NCI-H1436 treated with DMSO at 0.1 percent for 48 hours (cell line): ENCODE data around the gene SMPD3.

ENCODE experiments used
- DNase-seq: peaks from one replicate; lab custom pipeline; 2025; lab: John Stamatoyannopoulos, UW

Gene SMPD3

DNA sequence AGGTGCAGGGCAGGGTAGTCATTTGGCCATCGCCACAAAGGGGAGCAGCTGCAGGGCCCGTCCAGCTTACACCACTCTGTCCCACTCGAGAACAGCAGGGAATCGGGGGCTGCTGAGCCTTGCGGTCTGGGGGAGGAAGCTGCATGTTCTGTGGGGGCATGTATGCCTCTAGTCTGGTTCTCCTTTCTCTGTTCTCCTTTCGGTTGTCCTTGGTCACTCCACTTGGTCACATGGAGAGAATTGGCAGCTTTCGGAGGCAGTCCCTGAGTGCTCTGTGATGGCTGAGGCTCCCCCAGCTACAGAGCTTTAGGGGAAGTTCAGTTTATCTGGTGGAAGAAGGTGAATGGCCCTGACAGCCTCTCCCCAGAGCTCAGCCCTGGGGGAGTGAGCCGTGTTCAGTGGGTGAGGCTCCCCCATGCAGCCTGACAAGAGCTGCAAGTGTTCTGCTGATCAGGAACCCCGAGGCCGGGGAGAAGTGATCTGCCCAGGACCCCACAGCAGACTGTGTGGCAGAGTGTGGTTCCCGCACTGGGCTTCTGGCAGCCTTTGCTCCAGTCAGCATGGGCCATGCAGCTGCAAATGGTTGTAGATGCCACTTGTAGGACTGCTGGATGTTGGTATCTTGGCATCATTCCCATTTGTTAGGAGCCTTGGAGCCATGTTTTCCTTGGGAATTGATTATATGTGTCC lies 22.3 kb upstream of the SMPD3 start:
- DNase-seq: no peak

DNA sequence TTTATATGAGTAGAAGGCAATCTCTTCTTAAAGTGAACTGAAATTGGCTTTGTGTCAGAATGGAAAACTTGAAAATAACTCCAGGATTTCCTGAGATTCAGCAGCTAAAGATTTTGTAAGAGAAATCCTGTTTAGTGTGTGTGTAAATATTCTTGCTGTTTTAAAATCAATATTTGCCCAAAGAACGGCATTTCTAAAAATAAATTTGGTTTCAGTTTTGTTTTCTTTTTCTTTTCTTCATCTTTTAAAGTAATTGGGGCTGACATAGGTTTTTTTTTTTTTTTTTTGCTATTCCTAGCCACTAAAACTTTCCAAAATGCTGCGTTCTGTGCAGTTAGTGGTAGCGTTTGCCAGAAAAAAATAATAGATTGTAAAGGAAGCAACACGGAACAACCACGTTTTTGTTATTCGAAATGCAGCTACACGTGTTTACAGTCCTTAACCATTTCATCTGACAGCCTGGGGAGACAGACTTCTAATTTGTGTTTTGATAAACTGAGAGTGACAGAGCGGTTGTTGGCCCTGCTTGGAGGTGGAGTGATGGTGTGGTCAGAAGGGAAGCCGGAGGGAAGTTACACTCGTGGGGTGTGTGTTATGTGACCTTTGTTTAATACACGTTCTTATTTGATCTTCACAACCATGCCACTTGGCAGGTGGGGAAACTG lies 21.6 kb upstream of the SMPD3 start:
- no peak for DNase-seq

DNA sequence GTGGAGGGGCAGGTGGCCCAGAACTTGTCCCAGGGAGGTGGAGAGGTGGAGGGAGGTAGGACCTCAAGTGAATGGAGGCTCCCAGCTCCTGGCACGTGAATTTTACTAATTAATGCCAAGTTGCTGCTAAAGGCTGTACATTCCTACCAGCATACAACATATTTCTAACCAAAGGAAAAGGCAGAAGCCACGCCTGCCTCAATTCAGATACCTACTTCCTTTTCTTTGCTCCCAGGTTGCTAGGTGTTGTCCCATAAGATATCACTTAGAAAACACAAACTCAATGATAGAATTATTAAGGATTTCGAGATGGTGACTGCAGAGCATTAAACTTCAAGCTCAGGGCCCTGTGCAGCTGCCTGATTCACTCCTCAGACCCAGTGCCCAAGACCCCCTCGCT lies 20.5 kb upstream of the SMPD3 start:
- DNase-seq: no peak

DNA sequence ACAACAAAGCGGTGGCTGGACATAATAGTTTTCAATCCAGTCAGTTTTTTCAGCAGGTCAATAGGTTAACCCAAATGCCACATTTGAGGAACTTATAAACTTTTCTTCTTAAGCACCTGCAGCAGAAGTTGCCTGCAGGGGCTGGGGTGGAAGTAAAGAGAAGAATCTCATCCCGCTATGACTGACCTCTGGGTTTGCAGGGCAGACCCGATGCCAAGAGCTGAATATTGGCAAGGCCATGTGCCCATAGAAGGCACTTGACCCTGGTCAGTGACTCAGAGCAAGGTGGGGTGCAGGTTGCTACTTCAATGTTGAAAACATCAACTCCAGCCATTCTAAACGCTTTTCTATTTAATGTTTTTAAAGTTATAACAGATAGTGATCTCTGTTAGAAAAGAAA lies 17.9 kb upstream of the SMPD3 start:
- no peak for DNase-seq

DNA sequence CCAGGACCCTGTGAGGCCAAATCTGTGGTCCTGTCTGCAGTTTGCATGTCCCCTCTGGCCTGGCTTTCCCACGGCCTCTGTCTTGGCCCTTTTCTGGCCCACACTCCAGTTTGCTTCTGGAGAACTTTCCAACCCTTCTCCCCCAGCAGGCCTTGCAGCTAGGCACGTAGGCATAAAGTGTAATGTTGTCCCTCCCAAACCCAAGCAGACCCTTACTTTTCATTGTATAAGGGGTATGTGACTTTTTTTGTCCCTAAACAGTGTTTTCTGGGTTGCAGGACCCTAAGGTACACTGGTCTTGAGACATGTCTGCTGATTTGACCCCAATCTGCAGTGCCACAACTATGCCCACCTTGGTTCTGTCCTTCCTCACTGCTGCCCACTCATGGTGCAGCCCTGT lies 15.6 kb upstream of the SMPD3 start:
- no peak for DNase-seq

DNA sequence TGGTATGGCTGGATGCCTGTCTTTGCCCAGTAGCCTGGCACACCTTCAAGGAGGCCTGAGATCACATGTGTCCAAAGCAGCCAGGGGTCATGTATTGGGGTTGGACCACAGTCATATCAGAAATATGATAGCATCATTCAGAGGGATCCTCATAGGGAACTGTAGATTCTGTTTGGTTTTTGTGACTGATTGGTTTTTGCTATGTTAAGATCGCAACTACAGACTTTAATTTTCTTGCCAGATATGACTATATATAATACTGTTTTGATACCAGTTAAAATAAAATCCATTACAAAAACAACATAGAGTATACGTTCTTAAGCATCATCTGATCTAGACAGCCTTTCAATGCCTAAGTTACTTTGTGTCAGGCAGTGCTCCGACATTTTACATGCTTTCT lies 11.8 kb upstream of the SMPD3 start:
- DNase-seq: no peak

DNA sequence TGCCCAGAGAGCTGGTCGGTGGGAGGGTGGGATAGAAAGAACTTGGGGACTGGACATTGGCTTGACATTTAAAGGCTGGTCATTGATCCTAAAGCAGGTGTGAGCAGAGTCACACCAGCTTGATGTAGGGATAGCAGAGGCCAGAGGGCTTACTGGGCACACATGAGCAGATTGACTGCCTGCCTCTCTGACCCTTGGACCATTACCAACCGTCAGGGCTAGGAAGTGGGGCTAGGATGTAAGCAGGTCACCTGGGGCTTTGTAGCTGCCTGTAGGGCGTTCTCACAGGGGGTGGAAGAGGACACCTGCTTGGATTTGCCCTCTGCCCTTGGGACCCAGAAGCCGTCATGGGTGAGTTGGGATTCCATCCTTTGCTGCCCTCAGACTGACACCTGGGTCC lies 11.1 kb upstream of the SMPD3 start:
- DNase-seq: no peak

DNA sequence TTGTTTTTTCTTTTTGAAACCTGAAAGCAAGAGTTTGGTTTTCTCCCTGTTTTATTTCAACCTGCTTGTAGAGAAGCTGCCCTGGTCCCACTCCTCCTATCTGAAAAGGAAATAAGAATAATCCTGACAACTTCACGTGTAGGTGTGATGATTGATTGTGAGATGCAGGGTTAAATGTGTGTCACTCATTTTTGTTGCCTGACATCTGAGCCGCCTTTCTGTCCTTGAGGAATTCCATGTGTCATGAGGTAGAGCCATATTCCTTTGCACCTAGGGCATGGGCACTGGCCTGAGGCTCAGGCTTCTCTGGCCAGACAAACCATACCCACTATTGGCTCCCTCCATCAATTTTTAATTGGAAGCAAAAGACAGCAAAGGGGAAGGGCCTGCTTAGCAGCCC lies 10.2 kb upstream of the SMPD3 start:
- DNase-seq: no peak

DNA sequence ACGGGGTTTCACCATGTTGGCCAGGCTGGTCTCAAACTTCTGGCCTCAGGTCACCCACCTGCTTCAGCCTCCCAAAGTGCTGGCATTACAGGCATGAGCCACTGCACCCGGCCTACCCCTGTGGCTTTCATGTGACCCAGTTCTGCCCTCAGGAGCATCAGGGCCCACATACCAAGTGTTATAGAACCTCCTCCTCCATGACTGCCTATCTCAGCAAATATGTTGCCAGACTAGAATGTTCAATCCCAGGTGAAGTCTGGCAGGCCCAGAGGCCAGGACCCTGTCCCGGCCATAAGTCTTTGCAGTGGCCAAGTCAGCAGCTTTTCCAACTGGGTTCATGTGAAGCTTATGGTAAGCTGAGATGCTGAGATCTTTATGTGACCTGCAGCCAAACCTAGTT lies 9.8 kb upstream of the SMPD3 start:
- DNase-seq: no peak

DNA sequence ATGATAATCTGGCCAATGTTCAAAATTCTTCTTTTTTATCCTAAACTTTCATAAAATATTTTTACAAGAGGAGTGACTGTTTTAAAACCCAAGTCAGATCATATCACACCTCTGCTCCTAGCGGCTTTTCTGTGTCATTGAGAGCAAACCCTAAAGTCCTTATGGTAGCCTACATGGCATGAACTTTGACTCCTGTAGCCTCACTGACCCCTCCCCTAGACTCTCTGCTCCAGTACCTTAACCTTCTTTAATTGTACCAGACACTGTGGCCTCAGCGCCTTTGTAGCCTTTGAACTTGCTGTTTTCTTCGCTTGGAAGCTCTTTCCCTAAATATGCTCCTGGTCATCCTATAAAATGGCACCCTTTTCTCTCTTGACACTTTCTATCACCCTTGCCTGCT lies 7.3 kb upstream of the SMPD3 start:
- no peak for DNase-seq

DNA sequence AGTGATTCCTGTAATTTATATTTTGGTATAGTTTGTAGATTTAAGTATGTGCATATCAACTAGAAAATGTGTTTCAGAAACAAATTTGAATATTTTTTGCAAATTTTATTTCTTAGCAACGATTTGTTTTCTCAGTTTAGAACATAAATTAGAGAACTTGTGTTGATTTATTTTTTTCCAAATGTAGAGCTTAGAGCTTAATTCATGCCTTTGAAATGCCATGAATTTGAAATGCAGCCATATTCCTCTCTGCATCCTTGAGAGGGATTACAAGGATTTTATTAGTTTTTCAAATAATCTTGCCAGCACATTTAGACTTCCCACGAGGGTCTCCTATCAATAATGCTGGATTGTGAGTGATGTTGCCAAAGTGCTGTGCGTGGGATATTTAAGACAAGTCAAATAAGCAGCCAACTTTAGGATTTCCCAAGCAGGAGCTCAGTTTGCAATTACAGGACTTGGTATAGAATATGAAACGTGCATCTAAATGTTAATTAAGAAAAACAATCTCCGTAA lies 6.7 kb upstream of the SMPD3 start:
- no peak for DNase-seq

DNA sequence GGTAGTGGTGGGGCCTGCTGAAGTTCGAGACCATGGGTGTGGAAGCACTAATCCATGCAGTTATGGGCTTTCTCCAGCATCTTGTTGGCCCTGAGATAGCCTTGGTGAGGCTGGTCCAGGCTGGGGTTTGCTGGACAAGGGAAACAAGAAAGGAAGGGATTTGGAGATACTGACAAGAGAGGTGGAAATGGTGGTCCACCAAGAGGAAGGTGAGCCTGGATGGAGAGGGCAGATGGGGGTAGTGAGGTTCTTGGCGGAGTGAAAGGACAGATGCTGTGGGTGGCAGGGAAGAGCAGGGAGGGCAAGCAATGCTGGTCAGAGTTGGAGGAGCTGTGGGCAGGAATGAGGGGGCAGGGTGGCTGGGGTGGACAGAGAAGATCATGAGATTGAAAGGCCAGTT lies 5.5 kb upstream of the SMPD3 start:
- no peak for DNase-seq

DNA sequence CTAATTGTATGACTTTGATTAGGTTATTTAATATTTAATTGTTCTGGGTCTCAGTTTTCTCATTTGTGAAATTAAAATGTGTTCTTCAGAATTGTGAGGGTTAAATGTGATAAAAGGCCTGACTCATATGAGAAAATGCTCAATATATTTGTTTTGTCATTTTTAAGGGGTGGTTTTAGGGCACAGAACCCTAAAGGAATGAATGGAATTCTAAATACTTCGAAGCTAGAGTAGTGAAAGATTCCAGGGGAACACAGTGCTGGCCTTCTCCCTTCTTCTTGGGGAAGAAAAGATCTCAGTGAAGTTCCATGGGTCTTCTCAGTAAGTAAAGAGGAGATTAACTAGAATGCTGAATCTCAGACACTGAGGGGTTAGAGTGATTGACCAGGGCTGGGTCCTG lies 3.9 kb upstream of the SMPD3 start:
- DNase-seq: no peak

DNA sequence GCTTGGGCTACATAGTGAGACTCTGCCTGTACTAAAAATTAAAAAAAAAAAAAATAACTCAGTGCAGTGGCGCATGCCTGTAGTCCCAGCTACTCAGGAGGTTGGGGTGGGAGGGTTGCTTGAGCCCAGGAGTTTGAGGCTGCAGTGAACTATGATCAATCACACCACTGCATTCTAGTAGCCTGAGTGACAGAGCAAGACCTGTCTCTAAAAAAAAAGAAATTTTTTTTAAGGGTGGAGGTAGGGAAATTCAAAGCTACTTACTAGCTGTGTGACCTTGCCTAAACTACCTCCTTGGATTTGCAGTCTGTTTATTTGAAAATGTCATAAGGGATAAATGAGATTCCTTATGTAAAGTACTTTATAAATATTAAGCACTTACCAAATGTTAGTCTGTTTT lies 3.4 kb upstream of the SMPD3 start:
- DNase-seq: no peak

DNA sequence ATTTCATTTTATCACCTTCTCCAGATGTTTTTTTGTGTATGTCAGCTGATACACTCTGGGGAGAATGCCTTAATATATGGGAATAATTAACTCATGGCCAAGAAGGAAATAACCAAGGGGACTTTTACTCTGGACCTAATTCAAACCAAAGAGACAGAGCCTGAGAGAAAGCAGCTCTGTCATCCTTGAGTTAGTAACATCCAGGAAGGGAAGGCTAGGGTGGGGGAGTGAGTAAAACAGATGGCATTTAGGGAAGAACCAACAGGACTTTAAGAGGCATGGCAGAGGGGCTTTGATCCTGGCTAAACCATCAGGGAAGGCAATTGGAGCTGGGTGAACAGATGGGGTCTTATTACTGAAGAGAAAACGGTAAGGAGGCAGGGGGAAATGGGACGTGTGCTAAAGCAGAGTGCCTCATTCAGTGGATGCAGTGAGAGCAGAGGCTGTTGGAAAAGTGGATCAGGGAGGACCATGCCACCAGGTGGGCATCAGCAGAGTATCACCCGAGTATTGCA lies 2.5 kb upstream of the SMPD3 start:
- DNase-seq: no peak

DNA sequence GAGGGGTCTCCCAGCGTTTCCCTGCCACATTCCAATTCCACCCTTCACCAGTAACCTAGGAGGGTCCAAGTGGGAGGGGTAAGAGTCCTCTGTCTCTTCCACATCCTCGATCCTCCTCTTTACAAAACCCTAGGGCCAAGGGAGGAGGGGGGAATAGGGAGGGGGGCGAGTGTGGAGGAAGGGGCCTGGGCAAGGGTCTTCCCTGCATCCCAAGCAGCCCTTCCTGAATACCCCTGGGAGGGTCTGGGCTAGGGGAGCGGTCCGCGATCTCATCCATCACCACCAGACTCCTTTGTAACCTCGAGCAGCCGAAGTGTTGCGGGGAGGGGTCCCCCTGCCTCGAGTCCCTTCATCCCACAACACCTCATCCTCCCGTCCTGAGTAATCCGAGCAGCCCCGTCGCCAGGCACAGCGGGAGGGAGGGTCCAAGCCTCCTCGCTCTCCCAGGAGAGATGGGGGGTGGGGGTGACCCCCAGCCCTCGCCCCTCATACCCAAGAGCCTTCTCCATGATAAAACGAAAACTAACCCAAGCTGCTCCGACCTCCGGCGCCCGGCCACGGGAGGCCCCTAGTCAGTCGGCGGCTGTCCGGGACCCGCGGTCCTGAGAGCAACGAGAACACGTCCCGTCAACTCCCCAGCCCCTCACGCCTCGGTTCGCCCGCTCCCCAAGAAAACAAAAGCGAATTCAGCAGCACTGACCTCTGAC lies 502 bp downstream of the SMPD3 start:
- no peak for DNase-seq

DNA sequence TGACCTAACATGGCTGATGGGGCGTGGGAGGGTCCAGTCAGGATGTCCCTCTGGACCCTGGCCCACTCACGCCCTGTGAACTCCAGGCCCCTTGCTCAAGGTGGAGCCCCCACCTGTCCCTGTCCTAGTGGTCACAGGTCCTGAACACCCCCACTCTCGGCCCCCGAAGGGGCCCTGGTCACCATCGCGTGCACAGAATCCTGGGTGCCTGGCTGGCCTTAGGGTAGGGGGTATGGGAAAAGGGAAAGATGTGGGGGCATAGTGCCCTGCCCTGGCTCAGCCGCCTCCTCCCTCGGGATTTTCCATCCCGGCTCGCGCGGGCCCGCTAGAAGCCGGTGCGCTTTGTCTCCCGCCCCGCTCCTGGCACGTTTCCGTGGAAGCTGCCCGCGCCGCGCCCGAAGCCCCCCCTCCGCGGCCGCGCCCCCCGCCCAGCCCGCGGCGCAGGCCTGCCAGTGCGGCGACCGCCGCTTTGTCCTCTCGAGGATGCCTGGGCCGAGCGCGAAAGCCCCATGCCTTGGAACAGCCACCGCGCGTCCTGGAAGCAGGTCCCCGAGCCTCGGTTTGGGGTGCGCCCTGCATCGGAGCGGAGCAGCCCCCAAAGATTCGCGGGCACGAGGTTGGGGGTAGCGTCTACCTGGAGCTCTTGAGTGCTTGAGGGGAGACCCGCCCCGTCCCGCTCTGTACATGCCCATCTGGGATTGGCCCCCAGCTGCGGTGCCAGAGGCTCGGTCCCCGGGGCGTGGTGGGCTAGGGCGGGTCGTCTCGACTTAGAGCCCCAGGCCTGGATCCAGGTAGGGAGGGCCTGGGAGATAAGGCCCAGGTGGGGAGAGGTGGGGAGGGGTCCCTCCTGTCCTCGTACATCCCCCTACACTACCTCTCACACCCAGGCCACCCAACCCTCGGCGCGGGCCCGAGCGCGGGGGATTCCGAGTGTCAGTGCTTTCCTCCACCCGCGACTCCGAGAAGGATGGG lies 1.3 kb downstream of the SMPD3 start:
- no peak for DNase-seq

DNA sequence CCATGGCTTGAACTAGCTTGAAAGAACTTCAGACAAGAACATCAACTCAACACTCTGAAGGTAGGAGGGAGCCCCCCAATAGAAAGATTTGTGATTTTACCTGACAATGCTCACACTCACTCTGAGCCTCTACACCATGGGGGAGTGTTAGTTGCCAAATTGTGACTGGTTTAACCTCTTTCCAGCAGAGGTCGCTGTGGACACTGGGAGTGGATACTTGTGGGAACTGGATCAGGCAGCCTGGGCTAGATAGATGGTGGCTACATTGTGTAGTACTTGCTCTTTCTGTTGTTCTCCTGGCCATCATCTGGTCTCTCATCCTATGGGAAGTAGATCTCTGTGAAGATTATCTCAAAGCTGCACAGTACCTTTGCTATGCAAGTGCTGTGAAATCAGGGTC lies 2.9 kb downstream of the SMPD3 start:
- DNase-seq: peak; percentile 25

DNA sequence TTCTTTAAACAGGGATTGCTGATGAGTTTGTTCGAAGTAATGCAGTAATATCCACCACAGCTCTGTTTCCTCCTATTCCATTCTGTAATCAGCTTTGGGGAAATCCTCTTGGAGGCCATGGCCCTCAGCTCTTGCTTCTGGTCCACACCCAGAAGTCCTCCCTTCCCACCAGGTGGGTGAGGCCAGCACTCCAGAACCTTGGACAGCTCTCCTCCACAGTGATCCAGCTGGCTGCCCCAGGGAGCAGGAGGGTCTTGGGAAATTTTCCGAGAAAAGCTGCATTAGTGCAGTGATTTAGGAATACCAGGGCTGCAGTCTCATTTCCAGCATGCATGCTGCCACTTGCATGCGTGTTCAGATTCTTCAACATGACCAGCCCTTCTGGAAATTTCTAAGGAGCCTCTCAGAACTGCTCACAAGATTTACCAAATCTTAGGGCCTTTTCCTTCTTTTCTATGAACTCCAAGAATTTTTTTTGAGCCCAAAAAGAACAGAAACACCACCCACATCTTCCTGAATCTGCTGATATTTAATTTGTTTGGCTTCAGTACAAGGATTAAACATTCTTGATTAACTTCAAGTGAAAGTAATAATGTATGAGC lies 4.2 kb downstream of the SMPD3 start:
- DNase-seq: no peak

DNA sequence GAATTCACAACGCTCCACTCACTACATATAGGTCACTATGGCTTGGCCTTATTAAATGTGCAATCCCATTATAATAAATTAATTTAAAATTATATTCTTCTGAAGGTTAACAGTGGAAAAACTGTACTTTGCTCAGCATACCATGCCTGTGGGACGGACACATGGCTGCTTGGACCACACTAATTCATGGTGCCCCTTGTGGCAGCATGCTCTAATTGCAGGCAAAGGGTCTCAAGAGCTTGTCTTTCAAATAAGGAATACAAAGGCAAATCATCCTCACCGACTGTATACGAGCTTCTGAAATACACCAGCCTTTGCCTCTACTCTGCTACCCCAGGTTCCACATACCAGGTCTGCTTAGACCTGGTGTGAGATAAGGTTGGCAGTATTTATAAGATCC lies 11.7 kb downstream of the SMPD3 start:
- no peak for DNase-seq

DNA sequence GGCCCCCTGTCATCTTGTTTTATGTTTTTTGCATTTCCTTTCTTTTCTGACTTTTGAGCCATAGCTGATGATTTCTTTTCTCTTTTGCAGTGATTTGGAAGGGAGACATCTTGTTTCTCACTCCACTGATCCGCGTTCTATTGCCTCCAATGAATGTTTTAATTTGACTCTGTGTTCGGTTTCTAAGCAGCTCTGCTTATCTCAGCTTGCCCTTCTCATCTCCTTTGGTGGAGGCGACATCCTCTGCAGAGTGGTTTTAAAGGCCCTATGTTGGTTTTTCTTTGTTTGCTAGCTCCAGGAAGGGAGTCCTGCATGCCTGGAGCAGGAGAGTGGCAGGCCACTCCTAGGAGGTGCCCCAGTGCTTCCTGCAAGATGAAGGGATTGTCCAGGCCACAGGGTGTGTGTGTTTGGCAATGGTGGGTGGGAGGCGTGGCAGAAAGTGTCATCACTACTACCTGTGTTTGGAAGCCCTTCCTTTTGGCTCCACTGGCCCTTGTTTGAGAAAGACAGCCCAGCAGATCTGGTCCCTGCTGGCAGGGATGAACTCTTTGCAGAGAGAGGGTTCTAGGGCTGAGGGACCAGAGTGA lies 13.6 kb downstream of the SMPD3 start:
- no peak for DNase-seq
